Activated CD8-positive, alpha-beta memory T cell treated with anti-CD3 and anti-CD28 coated beads, Interleukin-2, amount 50 U/mL, for 4 hours (primary cell): ENCODE results near the gene ZNF536.

Experiments used
- DNase-seq: peaks from one replicate; pipeline ENCODE4 v3.0.0-alpha.2; 2020

Gene ZNF536

DNA sequence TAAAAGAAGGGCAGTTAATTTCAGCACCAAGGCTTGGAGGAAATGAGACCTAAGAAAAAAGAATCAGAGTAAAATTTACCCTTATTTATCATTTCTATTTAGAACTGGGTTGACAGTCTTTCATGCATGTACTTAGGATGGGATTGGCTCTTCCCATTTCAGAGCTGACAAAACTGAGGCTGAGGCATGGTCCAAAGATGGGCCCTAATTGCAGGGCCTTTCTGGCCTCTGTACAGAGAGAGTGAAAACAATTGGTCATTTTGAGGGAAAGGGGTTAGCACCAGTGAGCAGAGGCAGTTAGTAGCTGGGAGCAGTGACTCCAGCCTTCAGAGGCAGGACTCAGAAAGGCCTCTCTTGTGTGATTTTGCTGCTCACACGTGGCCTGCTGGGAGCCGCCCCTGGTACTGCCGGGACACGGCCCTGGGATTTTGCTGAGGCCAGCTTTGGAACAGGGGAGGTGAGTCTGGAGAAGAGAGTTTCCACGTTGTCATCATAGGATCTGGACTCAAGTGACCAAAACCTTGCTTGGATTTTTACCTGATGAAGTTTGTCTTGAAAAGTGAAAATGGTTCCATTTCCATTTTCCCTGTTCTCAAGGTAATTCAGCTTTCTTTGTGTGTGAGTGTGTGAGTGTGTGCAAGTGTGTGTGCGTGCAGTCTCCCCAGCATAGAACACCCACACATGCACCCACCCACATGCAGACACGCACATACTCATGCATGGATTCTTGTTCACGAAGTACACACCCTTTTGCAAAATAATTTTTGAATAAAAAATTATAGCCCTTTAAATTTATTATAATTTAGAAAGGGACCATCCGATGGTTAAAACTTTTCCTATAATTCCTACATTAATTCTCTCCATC is at the start of gene ZNF536:
ZNF536 (plus strand) TSS at position 425 of the 865 bp plus-strand sequence. CDS start 71,179 bp downstream, outside the sequence.
- DNase-seq = no peak

DNA sequence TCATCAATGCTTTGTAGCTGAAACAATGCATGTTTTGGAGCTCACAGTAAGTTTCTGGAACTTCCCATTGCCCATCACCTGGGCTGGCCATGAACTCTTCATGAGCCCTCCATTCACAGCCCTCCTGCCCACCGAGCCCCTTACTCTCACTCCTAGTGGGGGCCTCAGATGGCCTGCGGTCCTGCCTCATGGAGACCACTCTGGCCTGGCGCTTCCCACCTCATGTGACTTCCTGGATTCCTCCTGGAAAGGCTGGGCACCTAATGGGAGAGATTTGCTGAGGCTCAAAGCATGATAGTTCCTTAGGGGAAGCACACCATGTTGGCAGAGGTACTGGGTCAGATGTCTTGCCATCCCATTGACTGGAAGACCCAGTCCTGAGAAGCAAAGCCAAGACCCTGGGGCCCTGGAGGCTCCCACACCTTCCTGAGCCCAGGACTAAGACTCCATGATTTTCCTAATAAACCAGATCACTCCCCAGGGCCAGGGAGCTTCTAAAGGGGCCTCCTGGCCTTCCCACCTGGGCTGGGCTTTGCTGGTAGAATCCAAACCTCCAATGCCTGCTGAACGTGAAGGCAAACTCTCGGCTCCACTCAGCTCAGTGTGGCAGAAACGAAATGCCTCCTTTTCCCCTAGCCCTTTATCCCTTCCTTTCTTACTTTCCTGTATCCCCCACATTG is 49.4 kb upstream of the ZNF536 start:
- no peak for DNase-seq

DNA sequence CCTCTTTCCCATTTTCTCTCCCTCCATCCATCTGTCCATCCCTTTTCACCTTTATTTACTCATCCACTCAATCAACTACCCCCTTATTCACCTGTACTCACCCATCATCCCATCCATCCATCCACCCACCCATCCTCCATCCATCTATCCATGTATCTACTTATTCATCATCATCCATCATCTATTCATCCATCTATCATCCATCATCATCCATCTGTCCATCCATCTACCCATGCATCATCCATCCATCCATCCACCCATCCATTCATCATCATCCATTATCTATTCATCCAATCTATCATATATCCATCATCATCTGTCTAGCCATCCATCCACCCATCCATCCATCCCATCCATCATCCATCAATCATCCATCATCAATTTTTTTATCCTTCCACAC is 48.3 kb upstream of the ZNF536 start:
- DNase-seq = no peak

DNA sequence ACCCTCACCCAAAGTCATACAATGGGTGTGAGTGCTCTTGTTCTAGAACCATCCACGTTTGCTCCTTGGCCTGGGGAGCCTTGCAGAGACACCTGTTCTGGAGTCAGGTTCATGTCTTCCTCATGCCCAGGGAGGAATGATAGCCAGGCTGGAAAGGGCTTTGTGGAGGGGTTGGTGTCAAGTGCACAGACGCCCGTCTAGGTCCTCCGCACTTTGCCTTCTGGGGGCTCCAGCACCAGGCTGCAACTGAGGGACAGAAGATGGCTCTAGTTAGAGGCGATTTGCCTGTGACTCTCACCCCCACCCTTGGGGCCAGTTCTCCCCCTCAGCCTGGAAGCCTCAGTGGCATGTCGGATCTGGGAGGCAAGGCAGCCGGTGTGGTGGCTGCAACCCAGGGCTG is 47.2 kb upstream of the ZNF536 start:
- no peak for DNase-seq

DNA sequence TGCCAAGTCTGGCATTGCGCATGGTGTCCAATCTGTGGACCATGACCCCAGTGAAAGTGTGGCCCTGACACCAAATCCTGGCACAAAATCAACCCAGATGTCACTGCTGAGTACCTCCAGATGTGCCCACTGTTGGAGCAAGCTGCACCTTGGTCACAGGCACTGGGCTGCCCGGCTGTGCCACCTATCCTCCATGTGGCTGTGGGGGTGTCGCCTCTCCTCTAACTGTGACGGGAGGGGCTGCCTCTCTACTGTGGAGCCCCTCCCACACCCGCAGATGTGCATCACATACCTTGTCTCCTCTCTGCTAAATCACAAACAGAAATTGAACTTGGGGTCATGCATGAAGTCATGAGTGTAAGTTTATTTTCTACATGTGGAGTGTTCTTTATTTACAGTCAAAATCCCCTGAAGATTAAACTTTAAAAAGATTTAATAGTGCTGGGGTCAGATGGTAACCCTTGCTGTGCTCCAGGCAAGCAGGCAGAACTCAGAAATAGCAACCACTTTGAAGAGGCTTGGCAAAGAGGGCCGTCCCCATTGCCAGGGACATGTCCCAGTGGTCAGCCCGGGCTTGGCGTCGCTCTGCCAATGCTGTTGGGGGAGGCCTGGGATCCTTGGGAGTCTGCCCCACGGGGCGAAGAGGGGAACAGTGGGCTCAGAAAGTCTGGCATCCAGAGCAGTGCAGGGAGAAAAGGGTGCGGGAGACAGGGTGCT is 46.4 kb upstream of the ZNF536 start:
- no peak for DNase-seq

DNA sequence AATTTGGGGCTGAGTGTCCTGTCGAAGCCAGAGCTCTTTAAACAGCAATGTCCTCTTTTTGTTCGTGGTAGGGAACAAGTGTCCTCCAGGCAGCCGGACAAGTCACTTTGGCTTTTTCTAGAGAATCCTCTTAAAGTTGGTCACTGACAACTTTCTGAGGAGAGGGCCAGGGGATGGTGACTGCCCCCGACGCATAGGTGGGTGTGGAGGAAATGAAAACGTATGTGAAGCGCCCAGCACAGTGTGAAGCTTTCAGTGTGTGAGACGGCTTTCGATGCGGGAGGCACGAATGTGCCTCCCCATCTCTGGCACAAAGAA is 45.8 kb upstream of the ZNF536 start:
- DNase-seq = no peak

DNA sequence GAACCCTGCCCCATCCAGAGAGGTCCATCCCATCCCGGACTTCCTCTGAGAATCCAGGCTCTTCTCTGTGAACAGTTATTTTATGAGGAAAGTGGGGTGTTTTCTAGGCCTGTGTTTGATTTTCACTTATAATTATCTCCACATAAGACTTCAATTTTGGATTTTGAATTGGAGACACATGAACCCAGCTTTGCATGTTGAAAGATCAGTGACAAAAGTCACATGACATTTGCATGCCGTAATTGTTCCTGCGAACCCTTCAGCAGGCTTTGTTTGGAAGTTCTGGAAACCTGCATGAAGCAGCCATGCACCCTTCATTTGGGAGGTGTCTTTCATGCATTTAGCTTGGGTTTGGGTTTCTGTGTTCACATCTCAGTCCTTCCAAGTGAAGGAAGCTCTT is 44.9 kb upstream of the ZNF536 start:
- DNase-seq = no peak

DNA sequence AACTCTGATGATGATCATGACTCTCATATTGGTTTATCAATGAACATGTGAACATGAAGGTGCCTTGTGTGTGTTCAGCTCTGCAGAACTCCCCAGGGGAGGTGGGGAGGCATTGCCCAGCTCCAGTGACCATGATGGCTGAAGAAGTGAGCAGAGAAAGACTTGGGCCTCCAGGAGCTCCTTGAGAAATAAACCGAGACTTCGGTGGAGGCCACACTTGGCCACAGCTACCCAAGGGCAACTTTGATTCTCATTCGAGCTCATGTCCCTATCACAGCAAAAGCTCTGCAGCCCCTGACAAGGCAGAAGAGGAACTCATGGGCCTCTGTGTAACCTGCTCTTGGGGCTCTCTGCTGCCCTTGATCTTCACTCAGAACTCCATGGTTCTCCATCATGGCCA is 44.1 kb upstream of the ZNF536 start:
- no peak for DNase-seq

DNA sequence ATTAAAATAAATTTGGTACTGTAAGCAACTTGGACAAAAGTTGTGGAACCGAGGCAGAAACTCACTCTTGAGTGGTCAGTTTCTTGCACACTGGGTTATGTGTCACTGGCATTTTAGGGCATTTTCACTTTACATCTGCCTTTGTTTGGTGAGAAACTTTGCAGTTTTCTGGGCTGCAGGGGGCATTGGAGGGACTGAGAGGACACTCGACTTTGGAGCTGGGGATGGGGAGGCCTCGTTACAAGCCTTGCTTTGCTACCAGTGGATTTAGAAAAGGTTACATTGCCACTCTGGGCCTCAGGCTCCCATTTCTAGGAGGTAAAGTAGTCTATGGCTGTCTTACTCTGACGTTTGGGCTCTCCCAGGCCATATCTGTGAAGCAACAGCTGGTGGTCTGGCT is 41.9 kb upstream of the ZNF536 start:
- DNase-seq = no peak

DNA sequence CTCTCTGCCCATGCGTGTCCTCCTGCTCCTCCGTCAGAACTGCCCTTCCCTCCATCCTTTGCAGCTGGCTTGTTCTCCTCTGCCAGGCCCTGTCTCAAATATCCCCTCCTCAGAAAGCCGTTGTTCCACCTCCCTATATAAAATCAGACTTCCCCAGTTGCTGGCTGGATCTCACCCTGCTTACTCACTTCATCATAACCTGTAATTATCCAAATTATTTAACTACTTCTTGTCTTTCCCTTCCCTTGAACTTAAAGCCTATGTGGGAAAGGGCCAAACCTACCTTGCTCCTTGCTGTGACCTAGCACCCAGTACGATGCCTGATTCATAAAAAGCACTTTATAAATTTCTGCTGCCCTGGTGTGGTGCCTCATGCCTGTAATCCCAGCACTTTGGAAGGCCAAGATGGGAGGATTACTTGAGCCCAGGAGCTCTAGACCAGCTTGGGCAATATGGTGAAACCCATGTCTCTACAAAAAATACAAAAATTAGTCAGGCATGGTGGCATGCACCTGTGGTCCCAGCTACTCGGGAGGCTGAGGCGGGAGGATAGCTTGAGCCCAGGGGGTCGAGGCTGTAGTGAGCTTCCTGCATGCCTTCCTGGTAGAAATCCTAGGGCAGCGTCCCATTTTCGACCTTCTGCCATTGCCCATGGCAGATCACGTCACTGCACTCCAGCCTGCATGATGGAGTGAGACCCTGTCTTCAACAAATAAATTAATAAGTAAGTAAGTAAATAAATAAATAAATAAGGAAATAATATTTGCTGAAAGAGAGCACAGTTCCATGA is 39.5 kb upstream of the ZNF536 start:
- no peak for DNase-seq

DNA sequence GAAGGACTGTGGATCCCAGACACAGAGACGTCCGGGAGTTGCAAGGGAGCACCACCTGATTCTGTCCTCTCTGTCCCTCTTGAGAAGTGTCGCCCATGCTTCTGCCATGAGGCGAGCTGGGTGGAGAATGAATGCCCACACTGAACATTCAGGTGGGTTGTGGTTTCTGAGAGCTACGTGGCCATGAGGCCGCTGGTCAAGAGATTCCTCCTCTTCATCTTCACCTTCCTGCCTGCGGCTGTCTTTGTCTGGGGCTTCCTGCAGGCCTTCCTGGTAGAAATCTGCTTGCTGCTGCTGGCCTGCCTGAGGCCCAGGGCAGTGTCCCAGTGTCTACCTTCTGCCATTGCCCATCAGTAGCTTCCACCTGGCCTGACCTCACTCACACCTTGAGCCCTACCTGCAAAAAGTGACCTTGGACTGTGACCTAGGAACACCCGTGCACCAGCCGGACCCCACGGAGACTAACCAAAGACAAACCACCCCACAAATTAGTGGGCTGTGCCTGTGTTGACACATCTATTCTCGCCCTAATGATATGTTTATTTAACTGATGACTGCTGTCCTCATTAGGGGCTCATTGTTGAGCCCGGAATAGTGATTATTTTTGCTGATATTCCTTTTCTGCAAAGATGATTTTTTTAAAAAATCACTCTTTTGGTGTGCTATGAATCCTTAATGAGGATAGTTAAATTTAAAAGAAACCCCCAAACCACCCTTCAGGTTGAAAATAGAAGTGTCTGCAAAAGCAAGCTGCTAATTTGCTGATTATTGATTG is 38.7 kb upstream of the ZNF536 start:
- no peak for DNase-seq

DNA sequence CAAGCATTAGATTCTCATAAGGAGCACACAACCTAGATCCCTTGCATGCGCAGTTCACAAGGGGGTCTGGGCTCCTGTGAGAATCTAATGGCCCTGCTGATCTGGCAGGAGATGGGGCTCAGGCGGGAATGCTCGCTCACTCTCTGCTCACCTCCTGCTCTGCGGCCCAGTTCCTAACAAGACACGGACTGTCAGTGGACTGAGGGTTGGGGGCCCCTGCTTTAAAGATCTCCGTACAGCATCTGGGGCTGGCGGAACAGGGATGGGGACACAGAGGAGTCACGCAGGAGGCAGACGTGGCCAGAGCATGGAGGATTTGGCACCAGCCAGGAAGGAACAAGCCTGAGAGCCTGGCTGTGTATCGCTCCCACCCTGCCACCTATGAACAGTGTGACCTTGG is 37.3 kb upstream of the ZNF536 start:
- no peak for DNase-seq

DNA sequence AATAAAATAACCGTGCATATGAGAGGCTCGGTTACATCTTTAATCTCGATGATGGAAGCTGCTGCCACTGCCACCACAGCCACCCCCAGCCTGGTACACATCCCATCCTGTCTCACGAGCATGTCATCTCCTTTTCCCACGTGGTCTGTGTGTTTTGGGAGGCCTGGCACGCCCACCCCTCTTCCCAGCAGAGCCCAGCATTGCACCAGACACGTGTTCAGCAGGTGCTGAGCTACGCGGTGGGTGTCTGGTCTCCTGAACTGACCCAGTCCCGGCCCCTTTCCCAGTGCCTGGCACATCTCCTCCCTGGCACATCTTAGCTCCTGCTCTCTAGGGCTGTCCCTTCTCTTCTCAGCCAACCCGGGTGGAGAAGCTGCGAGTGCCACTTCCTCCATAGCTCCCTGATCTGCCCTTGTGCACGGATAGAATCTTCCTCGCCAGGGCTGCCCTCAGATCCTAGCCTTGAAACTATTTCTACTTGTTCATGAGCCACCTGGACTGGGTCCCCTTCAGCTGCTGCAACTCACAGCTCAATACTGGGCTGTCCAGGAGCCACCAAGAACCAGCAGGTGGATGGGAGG is 36.8 kb upstream of the ZNF536 start:
- DNase-seq = no peak

DNA sequence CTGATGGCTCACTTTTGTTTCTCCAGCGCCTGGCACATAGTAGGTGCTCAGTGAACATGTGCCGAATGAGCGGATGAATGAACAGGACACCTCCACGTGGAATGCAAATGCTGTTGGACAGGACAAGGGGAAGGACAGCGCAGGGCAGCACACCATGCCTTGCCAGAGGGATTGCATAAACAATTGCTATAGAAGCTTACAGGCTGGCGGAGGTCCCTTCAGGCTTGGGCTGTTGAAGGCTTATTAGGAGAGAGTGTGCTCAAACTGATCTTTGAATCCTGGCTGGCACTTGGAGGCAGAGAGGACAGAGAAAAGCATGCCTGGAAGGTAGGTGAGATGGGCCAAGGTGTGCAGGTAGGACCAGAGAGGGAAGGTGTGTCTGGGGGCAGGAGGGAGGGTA is 35.9 kb upstream of the ZNF536 start:
- no peak for DNase-seq

DNA sequence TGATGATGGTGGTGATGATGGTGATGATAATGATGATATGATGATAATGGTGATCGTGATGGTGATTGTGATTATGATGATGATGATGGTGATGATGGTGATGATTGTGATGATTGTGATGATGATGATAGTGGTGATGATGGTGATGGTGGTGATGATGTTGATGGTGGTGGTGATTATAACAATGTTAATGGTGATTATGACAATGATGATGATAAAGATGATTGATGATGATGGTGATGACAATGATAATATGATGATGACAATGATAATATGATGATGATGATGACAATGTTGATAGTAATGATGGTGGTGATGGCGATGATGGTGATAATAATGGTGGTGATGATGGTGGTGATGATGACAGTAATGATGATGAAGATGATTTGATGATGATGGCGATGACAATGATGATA is 34.1 kb upstream of the ZNF536 start:
- DNase-seq = no peak

DNA sequence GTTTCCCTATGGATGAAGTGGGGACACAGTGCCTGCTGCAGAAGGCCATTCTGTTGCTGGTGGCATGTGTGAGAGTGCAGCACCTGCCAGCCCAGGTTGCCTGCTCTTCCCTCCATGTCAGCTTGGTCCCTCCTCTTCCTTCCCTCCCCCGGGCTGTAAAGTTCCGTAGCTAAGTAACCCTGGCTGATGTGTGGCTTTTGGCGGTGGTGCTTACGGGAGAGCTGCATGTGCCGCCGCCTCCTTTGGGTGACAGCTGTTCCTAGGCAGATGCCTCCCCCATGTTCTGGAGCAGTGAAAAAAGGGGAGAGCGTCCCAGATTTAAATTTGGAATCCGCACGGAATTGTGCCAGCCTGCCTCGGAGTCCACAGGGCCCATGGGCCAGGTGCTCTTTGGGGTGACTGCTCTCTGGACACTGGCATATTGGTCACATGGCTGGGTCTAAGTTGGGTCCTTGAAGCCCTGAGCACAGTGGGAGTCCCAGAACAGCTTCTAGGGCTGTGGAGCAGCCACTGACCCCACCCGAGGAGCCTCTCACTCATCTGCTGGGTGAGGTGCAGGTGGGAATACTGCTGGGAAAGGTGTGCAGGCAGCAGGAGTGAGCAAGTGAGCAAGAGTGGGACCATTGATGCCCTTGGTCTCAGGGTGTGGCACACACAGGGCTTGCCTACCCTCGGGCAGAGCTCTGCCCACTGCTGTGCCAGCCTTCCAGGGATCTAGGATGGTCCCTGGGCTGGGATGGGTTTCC is 33.1 kb upstream of the ZNF536 start:
- no peak for DNase-seq

DNA sequence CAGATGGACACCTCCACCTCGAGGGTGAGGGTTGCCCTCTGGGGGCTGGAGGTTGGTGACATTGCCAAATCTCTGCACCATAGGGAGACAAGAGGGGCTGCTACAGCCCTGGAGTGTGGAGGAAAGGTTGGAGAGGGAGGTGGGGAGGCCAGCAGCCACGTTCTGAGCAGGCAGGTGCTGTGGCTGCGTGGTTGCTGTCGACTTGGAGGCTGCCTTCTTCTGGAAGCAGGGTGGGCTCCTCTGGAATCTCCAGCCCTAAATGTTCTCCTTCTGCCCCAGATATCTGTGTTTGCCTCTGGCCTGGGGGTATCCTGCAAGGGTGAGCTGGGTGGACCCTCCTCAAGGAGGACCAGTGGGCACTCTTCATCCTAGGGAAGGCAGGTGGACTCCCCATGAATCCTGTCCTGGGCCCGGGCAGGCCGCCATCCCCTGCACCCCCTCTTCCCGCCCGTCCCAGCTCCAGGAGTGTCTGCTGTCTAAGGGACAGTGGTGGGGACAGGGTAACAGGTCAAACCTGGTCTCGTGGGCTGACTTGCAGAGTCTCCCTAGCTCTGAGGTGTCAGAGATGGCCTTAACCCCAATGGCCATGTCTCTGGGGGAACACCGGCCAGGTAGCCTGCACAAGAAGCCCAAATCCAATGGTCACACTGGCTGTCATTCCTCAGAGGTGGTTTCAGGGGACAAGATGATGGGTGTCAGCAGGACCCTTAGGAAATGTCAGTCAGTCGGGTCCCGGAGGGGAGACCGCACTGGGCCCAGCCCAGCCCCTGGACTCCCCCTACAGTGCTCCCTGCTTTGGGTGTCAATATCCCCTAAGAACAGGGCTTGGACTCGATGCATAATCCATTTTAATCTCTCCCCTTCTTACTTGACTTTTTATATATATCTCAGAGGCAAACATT is 32.3 kb upstream of the ZNF536 start:
- DNase-seq = no peak

DNA sequence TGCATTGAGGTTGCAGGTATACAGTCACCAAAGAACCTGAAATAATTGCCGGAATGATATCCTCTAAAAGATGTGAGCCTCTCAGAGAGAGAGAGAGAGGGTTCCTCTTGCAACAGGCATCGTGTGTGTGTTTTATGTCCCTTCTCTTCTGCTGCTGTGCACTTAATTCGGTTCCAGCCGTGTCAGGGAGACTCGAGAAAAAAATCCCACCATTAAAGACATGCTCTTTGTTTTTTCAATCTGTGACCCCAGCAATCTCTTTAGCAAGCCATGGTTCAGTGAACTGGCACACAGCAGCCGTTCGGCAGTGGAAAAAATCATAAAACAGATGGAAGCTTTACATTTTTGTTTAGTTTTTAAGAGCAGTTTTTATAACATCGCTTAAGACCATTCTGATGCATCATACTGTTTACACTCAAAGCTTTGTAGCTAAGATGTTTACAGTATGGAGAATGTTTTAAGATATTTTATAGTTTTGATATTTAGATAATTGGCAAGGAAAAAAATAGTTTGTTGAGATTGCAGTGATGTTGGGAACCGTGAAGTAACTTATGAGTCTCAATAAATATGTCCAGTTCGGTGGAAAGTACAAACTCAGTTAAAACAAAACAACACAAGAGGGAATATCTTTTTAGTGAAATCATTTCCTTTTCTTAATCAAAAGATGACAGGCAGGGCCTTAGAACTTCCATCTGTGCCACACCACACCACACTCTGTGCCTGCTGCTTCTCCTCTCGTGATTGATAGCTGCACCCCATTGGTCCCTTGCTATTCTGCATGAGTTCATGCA is 31.2 kb upstream of the ZNF536 start:
- no peak for DNase-seq

DNA sequence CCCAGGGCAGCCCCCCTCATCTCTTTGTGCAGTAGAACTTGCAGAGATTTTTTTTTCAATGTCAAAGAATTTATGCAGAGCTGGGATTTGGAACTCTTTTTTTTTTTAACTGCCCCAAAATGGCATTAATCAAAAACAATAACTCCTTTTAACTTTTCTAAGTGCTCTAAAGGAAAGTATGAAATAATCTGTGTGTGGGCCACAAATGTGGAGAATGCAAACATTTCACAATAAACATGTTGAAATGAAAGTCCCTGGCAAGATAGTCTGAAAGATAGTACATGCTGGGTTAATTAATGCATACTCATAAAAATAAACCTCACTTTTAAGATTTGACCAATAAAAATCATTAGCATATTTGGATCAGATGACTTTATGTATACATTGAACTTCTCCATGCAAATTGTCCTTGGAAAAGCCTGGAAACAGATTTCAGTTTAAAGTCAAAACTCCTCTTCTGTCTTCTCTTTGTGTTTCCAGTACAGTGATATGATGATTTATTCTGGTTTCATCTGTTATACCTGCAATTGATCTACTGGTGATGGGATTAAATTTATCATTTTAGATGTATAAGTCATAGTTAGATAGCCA is 30.5 kb upstream of the ZNF536 start:
- no peak for DNase-seq
